ENCODE results near the gene PMPCA. TPM values are rescaled to one million over a fixed set of nuclear protein-coding genes. Genes with fewer than 3 reads are reported as not detected.

Gene PMPCA
- polyA plus RNA-seq, 1 of the 3 experiments (the other 2 are of a cell fraction) = 125 TPM

- Histone ChIP-seq H4K20me1 (ENCODE audit: insufficient read depth) (no peaks in the 10 kb centered on the region), H3K36me3 (replicated peaks in 1 of 2; ENCODE audit: control insufficient read depth in 1 of 2, insufficient read depth in 2 of 2, low read length in 1 of 2) (peaks cover 32 to 81% of the 10 kb centered on the region in 2 experiments), H3K9me2 (no peaks in the 10 kb centered on the region), H3K79me2 (ENCODE audit: insufficient read depth) (peaks cover 20% of the 10 kb centered on the region; the same call in 1 of the 2 replicates), H3K4me3 (ENCODE audit: low read depth in 2 of 2, low read length in 1 of 2) (no peak overlapping the region), H3K4me1 (ENCODE audit: control insufficient read depth in 1 of 2, insufficient read depth in 2 of 2, low read depth in 1 of 2, low read length in 1 of 2) (no peaks in the 10 kb centered on the region), H3K9ac (no peak overlapping the region), H3K4me2 (no peak overlapping the region), H2AFZ (ENCODE audit: low read depth) (no peak overlapping the region), H3K27ac (ENCODE audit: low read depth in 2 of 2, low read length in 1 of 2) (no peak overlapping the region), H3K9me3 (no peaks in the 10 kb centered on the region), H3K27me3 (ENCODE audit: insufficient read depth) (no peaks in the 10 kb centered on the region), H3F3A (replicated peaks; ENCODE audit: insufficient read depth) (peaks cover 5% of the 10 kb centered on the region)
- no peak for TF ChIP-seq TAF1 (IDR thresholded peaks at IDR 0.05; ENCODE audit: borderline replicate concordance, low read depth, low read length)
- DNase-seq = no peak
- ChIA-PET POLR2A (interaction anchor here (0.9 to 1.2 kb wide), 3 partner anchors 11 to 19 kb away, joined by 3 read pairs; partner anchors contain the start of gene CARD9), CTCF (interaction anchor here (0.6 to 3.1 kb wide), 9 partner anchors 12 to 239 kb away, joined by 3 to 11 read pairs (median 3); partner anchors contain the start of gene DNLZ)
- 92% methylated on average over 13 of the region's 21 CpGs for WGBS (ENCODE audit: low lambda C conversion rate)
Measured at GRCh38 chr9:136392538-136393449, 17.7 kb upstream of the PMPCA start.

GRCh38 chr9:136393531-136393930, 16.9 kb upstream of the PMPCA start:
- Histone ChIP-seq H3K9me2 (no peaks in the 10 kb centered on the region), H3K4me3 (ENCODE audit: low read depth in 2 of 2, low read length in 1 of 2) (no peak overlapping the region), H3K9me3 (no peaks in the 10 kb centered on the region), H3K9ac (no peak overlapping the region), H3K4me1 (ENCODE audit: control insufficient read depth in 1 of 2, insufficient read depth in 2 of 2, low read depth in 1 of 2, low read length in 1 of 2) (peaks cover under 1 to 5% of the 10 kb centered on the region in 2 experiments; a peak in 2 of 4 replicates), H3K27me3 (ENCODE audit: insufficient read depth) (no peaks in the 10 kb centered on the region), H2AFZ (ENCODE audit: low read depth) (no peak overlapping the region), H3K27ac (ENCODE audit: low read depth in 2 of 2, low read length in 1 of 2) (no peak overlapping the region; a peak in 1 of 4 replicates), H3F3A (replicated peaks; ENCODE audit: insufficient read depth) (peaks cover 4% of the 10 kb centered on the region), H3K79me2 (ENCODE audit: insufficient read depth) (peaks cover 28% of the 10 kb centered on the region), H3K36me3 (replicated peaks in 1 of 2; ENCODE audit: control insufficient read depth in 1 of 2, insufficient read depth in 2 of 2, low read length in 1 of 2) (peaks cover 34 to 83% of the 10 kb centered on the region in 2 experiments), H4K20me1 (ENCODE audit: insufficient read depth) (peaks cover 2% of the 10 kb centered on the region; the same call in 1 of the 2 replicates), H3K4me2 (no peak overlapping the region)
- TF ChIP-seq REST (IDR thresholded peaks at IDR 0.05; ENCODE audit: low read depth, low read length) (no peak), TAF1 (IDR thresholded peaks at IDR 0.05; ENCODE audit: borderline replicate concordance, low read depth, low read length) (no peak), CTCF (IDR thresholded peaks at IDR 0.05) (no peak), YY1 (IDR thresholded peaks at IDR 0.05; ENCODE audit: low read depth) (no peak), EZH2phosphoT487 (IDR thresholded peaks at IDR 0.05; ENCODE audit: borderline replicate concordance, low read depth) (no peak), PBX3 (IDR thresholded peaks at IDR 0.05) (no peak), IRF3 (IDR thresholded peaks at IDR 0.05; ENCODE audit: low read depth, low read length) (no peak), RXRA (IDR thresholded peaks at IDR 0.05; ENCODE audit: borderline replicate concordance, low read depth) (no peak)
- ChIA-PET POLR2A (interaction anchor here (0.9 to 1.1 kb wide), 2 partner anchors 11 to 20 kb away, joined by 3 read pairs; partner anchors contain the start of gene CARD9), CTCF (interaction anchor here (0.6 to 3.1 kb wide), 5 partner anchors 12 to 81 kb away, joined by 3 to 11 read pairs (median 3); partner anchors contain the start of genes CARD9 and DNLZ)
- WGBS (ENCODE audit: low lambda C conversion rate) = 98% methylated on average over 17 of the region's 17 CpGs
- no peak for DNase-seq

Data from SK-N-SH (cell line).